ENCODE results near the gene PEAK3. TPM values are rescaled to one million over a fixed set of nuclear protein-coding genes. Genes with fewer than 3 reads are reported as not detected.
A peak's percentile ranks its signal among the peaks of the same experiment; 100 is the strongest.

PEAK3 gene
- total RNA-seq, 1 donor from 2014 or later = not detected

DNA sequence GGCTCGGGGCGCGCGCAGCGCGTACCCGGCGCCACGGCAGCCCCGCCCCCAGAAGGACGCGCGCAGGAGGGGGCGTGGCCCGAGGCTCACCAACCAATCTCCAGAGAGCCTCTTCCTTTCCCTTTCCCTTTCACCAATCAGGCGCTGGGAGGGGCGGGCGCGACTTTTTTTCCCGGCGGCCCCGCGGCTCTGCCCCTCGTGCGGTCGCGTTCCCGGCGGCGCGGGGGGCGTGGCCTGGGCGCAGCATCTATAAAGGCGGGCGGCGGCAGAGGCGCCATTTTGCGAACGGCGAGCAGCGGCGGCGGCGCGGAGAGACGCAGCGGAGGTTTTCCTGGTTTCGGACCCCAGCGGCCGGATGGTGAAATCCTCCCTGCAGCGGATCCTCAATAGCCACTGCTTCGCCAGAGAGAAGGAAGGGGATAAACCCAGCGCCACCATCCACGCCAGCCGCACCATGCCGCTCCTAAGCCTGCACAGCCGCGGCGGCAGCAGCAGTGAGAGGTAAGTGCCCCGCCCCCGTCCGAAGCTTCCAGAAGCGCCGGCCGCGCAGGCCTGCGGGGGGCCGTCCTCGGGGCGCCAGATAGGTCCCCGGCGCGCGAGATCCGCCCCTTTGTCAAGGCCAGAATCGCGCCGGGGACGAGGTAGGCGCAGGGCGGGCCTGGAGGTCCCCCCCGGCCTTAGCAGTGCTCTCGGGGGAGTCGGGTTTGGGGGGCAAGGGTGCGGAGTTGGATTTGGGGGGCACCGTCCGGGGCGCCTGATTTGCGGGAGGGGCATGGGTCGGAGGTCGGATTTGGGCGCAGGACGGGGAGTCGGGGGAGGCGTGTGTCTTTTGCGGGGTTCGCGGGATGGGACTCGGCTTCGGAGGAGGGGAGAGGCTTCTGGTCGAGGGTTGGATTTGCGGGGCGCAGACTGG is 12.5 kb downstream of the PEAK3 start:
- peak; percentile 97 to 100 for DNase-seq (ENCODE audit: low spot score in 2 of 2, unreplicated experiment in 2 of 2)
- Mint-ChIP-seq H3K27me3 (ENCODE audit: low read depth) (no peaks in the 10 kb centered on the region), H3K36me3 (peaks cover 10% of the 10 kb centered on the region), H3K9me3 (no peaks in the 10 kb centered on the region), H3K27ac (peak overlapping the region; percentile 93), H3K4me3 (peak overlapping the region; percentile 88), H3K4me1 (peaks cover 32% of the 10 kb centered on the region)
- no peak for TF ChIP-seq CTCF (IDR thresholded peaks at IDR 0.05; ENCODE audit: unreplicated experiment)

DNA sequence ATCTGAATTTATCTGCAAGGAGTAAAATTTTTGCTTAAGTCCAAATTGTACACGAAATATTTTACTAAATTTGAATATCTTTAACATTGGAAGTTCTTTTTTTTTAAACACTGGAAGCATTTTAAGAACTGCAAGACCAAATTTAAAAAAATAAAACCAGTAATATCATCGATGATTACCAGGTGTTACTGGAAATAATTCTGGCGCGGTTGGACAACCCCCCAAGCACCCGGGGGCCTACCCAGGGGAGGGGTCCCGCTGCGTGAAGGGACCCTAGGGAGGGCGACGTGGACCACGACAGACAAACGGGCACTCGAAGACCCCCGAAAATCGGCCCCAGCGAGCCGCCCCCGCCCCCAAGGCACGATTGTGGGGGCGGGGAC is 13.1 kb downstream of the PEAK3 start:
- Mint-ChIP-seq H3K27me3 (ENCODE audit: low read depth) (no peaks in the 10 kb centered on the region), H3K4me3 (peak overlapping the region; percentile 88), H3K27ac (peak overlapping the region; percentile 54), H3K4me1 (peaks cover 29% of the 10 kb centered on the region), H3K9me3 (no peaks in the 10 kb centered on the region), H3K36me3 (peaks cover 7% of the 10 kb centered on the region)
- no peak for TF ChIP-seq CTCF (IDR thresholded peaks at IDR 0.05; ENCODE audit: unreplicated experiment)
- no peak for DNase-seq (ENCODE audit: low spot score in 2 of 2, unreplicated experiment in 2 of 2)

DNA sequence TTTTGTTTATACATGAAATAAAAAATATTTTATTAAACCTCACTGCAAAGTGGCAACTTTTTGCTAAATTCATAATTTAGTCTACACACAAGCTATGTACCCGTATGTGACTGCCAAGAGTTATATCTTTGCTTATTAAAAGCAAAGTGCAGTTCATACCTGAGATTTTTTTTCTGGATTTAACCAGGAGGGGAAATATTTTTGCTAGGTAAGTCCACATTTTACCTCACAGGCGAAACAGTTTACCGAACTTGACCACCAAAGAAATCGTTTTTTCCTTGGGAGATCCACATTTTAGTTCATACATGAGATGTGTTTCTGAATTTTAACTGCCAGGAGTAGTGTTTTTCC is 13.5 kb downstream of the PEAK3 start:
- no peaks in the 10 kb centered on the region for H3K9me3 Mint-ChIP-seq
- TF ChIP-seq CTCF (IDR thresholded peaks at IDR 0.05; ENCODE audit: unreplicated experiment) = no peak
- H3K36me3 Mint-ChIP-seq = peaks cover 5% of the 10 kb centered on the region
- no peaks in the 10 kb centered on the region for H3K27me3 Mint-ChIP-seq (ENCODE audit: low read depth)
- no peak for DNase-seq (ENCODE audit: low spot score in 2 of 2, unreplicated experiment in 2 of 2)
- H3K4me1 Mint-ChIP-seq = peaks cover 25% of the 10 kb centered on the region
- H3K27ac Mint-ChIP-seq = peak overlapping the region; percentile 54
- peak overlapping the region; percentile 88 for H3K4me3 Mint-ChIP-seq

GRCh38 chr19:2266183-2266993 is 15.6 kb downstream of the PEAK3 start:
- Mint-ChIP-seq H3K27me3 (ENCODE audit: low read depth) (no peaks in the 10 kb centered on the region), H3K27ac (peak overlapping the region; percentile 21), H3K36me3 (peaks cover under 1% of the 10 kb centered on the region), H3K9me3 (no peaks in the 10 kb centered on the region), H3K4me3 (no peak overlapping the region), H3K4me1 (peaks cover 15% of the 10 kb centered on the region)
- TF ChIP-seq CTCF (IDR thresholded peaks at IDR 0.05; ENCODE audit: unreplicated experiment) = no peak
- peak in 1 of 2 experiments; percentile 60 for DNase-seq (ENCODE audit: low spot score in 2 of 2, unreplicated experiment in 2 of 2)

DNA sequence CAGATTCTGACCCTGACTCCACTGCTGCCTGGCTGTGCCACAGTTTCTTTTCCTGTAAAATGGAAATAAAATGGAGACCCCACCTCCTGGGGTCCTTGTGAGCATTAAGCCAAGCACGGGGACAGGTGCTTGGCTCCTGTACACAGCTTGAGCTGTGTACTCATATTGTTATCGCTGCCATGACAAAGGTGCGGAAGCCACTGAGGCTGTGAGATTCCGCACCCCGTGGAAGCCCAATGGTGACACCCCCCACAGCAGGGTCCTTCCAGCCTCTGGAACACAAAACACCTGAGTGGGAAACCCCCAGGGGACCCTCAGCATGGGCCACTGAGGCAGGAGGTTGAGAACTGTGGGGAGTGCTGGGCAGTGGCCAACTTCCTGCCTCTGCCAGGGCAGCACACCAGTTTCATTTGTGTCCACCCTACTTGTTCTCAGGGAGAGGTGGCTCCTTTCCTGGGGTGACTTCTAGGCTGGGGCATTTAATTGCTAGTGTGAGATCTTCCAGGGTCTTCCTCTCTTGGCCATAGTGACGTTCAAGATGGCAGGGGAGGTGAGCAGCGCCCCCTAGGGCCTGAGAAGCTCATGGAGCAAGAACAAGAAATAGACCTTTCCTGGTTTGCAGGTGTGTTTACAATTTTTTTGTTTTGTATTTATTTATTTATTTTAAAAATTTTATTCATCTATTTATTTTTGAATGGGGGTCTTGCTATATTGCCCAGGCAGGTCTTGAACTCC is 20.4 kb downstream of the PEAK3 start:
- no peak overlapping the region for H3K4me3 Mint-ChIP-seq
- DNase-seq (ENCODE audit: low spot score in 2 of 2, unreplicated experiment in 2 of 2) = no peak
- H3K27me3 Mint-ChIP-seq (ENCODE audit: low read depth) = no peaks in the 10 kb centered on the region
- H3K27ac Mint-ChIP-seq = no peak overlapping the region
- peaks cover 4% of the 10 kb centered on the region for H3K4me1 Mint-ChIP-seq
- no peaks in the 10 kb centered on the region for H3K36me3 Mint-ChIP-seq
- TF ChIP-seq CTCF (IDR thresholded peaks at IDR 0.05; ENCODE audit: unreplicated experiment) = peak; percentile 34
- H3K9me3 Mint-ChIP-seq = no peaks in the 10 kb centered on the region

All from mesothelial cell of epicardium (in vitro differentiated cells).